Type B pancreatic cell (in vitro differentiated cells): ENCODE results near the gene ABHD3. TPM values are rescaled to one million over a fixed set of nuclear protein-coding genes. Genes with fewer than 3 reads are reported as not detected.
"Not testable (repeated sequence)": the region's sequence is repeated elsewhere in the genome, so short reads cannot be mapped to it uniquely, and the experiment has no call there.

ENCODE experiments used
- DNase-seq: peaks from one replicate; pipeline ENCODE4 v3.0.0; 2021; ENCODE audit warnings: mixed read lengths; ENCODE audit not compliant: unreplicated experiment; ENCODE audit errors: extremely low spot score
- H3K27ac Mint-ChIP-seq: 2 replicates; pipeline ENCODE4 v1.8.0; 2021; ENCODE audit warnings: mild to moderate bottlenecking, mixed read lengths
- H3K27me3 Mint-ChIP-seq: 2 replicates; pipeline ENCODE4 v1.8.0; 2021; ENCODE audit warnings: mixed read lengths
- H3K36me3 Mint-ChIP-seq: 2 replicates; pipeline ENCODE4 v1.8.0; 2021; ENCODE audit warnings: mixed read lengths
- H3K4me1 Mint-ChIP-seq: one replicate; pipeline ENCODE4 v1.8.0; 2021; ENCODE audit warnings: mixed read lengths; ENCODE audit not compliant: unreplicated experiment
- H3K4me3 Mint-ChIP-seq: 2 replicates; pipeline ENCODE4 v1.8.0; 2021; ENCODE audit warnings: mild to moderate bottlenecking, mixed read lengths
- H3K9me3 Mint-ChIP-seq: 2 replicates; pipeline ENCODE4 v1.8.0; 2021; ENCODE audit warnings: mixed read lengths
- total RNA-seq: library from RNA; stranded (reverse); gene quantifications from 2 replicates; pipeline ENCODE4 v1.2.1, GENCODE V29; 2021; ENCODE audit warnings: low replicate concordance
- TF ChIP-seq, protein P1 (sequence below): fragments of 200-600 bp; sonication (generic); conservative IDR thresholded peaks from 2 replicates; pipeline ENCODE4 v1.5.0; 2021; ENCODE audit warnings: antibody characterized with exemption, mild to moderate bottlenecking

Gene ABHD3
- total RNA-seq, 1 donor from 2014 or later: 23.2 TPM

DNA sequence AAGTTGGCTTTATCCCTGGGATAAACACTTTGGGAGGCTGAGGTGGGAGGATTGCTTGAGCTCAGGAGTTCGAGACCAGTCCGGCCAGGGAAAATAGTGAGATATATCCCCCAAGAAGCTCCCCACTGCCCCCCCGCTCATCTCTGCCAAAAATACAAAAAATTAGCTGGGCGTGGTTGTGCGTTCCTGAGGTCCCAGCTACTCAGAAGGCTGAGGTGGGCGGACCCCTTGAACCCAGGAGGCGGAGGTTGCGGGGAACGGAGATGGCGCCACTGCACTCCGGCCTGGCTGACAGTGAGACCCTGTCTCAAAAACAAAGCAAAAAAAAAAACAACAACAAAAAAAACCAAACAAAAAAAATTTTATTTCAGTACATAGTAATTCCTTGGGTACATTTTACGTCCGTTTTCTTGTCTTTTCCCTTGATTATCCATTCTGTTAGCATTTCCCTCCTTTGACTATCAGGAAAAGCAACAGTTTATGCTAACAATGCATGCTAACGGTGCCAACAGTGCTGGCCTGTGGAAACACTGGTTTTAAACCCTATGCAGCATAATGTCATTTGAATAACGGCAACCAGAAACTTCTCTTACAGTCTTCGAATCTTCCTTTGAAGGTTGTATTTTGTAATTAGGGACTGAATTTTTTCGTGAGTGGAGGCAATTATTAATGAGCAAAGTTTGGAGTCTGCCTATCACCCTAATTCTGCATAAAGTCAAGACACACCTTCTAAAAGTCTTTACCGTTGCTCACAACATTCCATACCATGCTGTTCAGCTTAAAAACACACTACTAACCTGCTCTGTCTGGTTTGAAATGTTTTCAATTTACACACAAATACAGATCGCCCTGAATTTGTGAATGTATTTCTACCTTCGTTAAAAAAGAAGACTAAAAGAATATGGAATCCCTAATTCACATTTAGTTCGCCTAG, 35.3 kb upstream of the ABHD3 start:
- H3K4me1 Mint-ChIP-seq: peaks cover 23% of the 10 kb centered on the region
- H3K9me3 Mint-ChIP-seq: peaks cover under 1% of the 10 kb centered on the region
- peak overlapping the region; percentile 96 for H3K27ac Mint-ChIP-seq
- peak overlapping the region; percentile 93 for H3K4me3 Mint-ChIP-seq
- peaks cover 13% of the 10 kb centered on the region for H3K36me3 Mint-ChIP-seq
- TF ChIP-seq, protein P1, sequence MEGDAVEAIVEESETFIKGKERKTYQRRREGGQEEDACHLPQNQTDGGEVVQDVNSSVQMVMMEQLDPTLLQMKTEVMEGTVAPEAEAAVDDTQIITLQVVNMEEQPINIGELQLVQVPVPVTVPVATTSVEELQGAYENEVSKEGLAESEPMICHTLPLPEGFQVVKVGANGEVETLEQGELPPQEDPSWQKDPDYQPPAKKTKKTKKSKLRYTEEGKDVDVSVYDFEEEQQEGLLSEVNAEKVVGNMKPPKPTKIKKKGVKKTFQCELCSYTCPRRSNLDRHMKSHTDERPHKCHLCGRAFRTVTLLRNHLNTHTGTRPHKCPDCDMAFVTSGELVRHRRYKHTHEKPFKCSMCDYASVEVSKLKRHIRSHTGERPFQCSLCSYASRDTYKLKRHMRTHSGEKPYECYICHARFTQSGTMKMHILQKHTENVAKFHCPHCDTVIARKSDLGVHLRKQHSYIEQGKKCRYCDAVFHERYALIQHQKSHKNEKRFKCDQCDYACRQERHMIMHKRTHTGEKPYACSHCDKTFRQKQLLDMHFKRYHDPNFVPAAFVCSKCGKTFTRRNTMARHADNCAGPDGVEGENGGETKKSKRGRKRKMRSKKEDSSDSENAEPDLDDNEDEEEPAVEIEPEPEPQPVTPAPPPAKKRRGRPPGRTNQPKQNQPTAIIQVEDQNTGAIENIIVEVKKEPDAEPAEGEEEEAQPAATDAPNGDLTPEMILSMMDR: no peak
- no peak for DNase-seq
- no peaks in the 10 kb centered on the region for H3K27me3 Mint-ChIP-seq

DNA sequence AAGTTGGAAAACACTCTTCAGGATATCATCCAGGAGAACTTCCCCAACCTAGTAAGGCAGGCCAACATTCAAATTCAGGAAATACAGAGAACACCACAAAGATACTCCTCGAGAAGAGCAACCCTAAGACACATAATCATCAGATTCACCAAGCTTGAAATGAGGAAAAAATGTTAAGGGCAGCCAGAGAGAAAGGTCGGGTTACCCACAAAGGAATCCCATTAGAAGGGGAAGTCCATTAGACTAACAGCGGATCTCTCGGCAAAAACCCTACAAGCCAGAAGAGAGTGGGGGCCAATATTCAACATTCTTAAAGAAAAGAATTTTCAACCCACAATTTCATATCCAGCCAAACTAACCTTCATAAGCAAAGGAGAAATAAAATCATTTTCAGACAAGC, 32.4 kb upstream of the ABHD3 start:
- not testable (repeated sequence) for H3K27ac Mint-ChIP-seq, H3K9me3 Mint-ChIP-seq, H3K4me3 Mint-ChIP-seq, H3K27me3 Mint-ChIP-seq, H3K36me3 Mint-ChIP-seq, DNase-seq
- H3K4me1 Mint-ChIP-seq: peaks cover 11% of the 10 kb centered on the region

DNA sequence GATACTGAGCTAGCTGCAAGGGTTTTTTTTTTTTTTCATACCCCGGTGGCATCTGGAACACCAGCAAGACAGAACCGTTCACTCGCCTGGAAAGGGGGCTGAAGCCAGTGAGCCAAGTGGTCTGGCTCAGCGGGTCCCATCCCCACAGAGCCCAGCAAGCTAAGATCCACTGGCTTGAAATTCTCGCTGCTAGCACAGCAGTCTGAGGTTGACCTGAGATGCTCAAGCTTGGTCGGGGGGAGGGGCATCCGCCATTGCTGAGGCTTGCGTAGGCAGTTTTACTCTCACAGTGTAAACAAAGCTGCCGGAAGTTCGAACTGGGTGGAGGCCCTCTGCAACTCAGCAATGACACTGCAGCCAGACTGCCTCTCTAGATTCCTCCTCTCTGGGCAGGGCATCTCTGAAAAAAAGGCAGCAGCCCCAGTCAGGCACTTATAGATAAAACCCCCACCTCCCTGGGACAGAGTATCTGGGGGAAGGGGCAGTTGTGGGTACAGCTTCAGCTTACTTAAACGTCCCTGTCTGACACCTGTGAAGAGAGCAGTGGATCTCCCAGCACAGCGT, 31.0 kb upstream of the ABHD3 start:
- Mint-ChIP-seq H3K4me3 (no peak overlapping the region), H3K27ac (peak overlapping the region; percentile 36)
- DNase-seq: no peak

DNA sequence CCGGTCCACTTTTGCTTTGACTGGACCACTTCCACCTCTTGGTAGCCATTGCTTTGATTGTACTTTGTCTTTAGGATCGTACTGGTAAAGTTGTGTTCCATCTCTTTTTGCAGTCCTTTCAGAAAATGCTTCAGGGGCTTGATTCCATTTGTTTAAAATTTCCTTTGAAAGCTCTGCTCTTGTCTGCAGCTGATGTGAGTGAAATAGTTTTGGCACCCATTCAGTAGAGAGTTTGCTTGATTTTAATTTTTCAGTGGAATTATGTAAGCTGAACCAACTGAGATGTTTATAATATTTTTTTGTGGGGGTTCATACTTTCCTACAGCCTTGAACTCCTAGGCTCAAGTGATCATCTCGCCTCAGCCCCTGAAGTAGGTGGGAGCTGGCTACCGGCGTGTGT, 28.4 kb upstream of the ABHD3 start:
- Mint-ChIP-seq H3K27ac (no peak overlapping the region), H3K36me3 (peaks cover 9% of the 10 kb centered on the region), H3K4me1 (peaks cover 4% of the 10 kb centered on the region)

More for the DNA sequence above, 31.0 kb upstream of the ABHD3 start:
- Mint-ChIP-seq H3K27me3 (no peaks in the 10 kb centered on the region), H3K36me3 (peaks cover 9% of the 10 kb centered on the region), H3K9me3 (peaks cover 4% of the 10 kb centered on the region), H3K4me1 (peaks cover 11% of the 10 kb centered on the region)
- TF ChIP-seq, protein P1: no peak

DNA sequence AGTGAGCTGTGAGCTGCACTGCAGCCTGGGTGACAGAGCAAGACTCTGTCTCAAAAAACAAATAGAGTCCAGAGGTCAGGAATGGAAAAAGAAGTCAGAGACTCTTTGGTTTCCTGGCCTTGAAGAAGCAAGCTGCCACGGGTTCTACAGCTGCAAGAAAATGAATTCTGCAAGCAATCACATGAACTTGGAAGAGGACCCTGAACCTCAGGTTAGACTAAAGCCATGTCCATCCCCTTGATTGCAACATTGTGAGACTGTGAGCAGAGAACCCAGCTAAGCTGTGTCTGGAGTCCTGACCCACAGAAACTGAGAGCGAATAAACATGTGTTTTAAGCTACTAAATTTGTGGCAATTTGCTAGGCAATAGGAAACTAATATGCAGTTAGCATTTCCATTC, 23.1 kb upstream of the ABHD3 start:
- no peak for DNase-seq
- Mint-ChIP-seq H3K4me3 (no peak overlapping the region), H3K27ac (no peak overlapping the region), H3K4me1 (peaks cover 5% of the 10 kb centered on the region), H3K27me3 (no peaks in the 10 kb centered on the region), H3K9me3 (no peaks in the 10 kb centered on the region), H3K36me3 (peaks cover 3% of the 10 kb centered on the region)
- TF ChIP-seq, protein P1: no peak

More for the DNA sequence above, 28.4 kb upstream of the ABHD3 start:
- no peak overlapping the region for H3K4me3 Mint-ChIP-seq
- no peak for DNase-seq
- TF ChIP-seq, protein P1: no peak
- no peaks in the 10 kb centered on the region for H3K27me3 Mint-ChIP-seq
- peaks cover 4% of the 10 kb centered on the region for H3K9me3 Mint-ChIP-seq

DNA sequence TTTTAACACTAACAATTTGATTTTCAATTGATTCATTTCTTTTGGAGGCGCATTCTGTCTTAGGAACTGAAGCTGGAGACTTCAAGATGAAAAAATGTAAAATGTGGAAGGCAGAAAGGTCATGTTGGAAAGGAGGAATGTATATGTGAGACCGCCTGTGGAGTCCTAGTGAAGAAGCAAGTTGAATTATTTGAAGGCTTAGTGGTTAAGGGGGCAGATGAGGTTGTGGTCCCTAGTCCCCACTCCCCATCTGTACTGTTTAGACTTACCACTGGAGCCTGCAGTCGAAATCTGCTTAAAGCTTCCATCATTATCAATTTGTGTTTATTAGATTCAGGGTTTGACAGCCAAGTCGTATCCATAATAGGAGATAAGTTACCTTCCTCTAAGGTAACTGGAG, 20.6 kb upstream of the ABHD3 start:
- no peak for DNase-seq

More for the DNA sequence above, 20.6 kb upstream of the ABHD3 start:
- no peaks in the 10 kb centered on the region for H3K27me3 Mint-ChIP-seq
- H3K36me3 Mint-ChIP-seq: peaks cover 3% of the 10 kb centered on the region
- H3K27ac Mint-ChIP-seq: no peak overlapping the region
- H3K9me3 Mint-ChIP-seq: no peaks in the 10 kb centered on the region
- TF ChIP-seq, protein P1: no peak
- H3K4me3 Mint-ChIP-seq: no peak overlapping the region
- peaks cover 5% of the 10 kb centered on the region for H3K4me1 Mint-ChIP-seq
